Calu3 (cell line): ENCODE results near the gene ITPR1. TPM values are rescaled to one million over a fixed set of nuclear protein-coding genes. Genes with fewer than 3 reads are reported as not detected.

Source experiments
- BruUV-seq: library from RNA; stranded (reverse); fragments of 400-500 nt; replicated peaks from 2 replicates; lab custom pipeline; 2021; lab: Mats Ljungman, UMichigan
- CTCF ChIA-PET: fragments of 300-600 bp; sonication (Branson Sonifier 250); formaldehyde crosslinking; loops from one replicate; lab custom pipeline; 2022; ENCODE audit warnings: antibody characterized with exemption; lab: Charles Lee
- DNase-seq: peaks from one replicate; pipeline ENCODE4 v3.0.0; 2022
- H3K27ac Mint-ChIP-seq: one replicate; pipeline ENCODE4 v1.8.0; 2022; ENCODE audit warnings: mixed read lengths; ENCODE audit not compliant: unreplicated experiment
- H3K27me3 Mint-ChIP-seq: one replicate; pipeline ENCODE4 v1.8.0; 2022; ENCODE audit warnings: mixed read lengths; ENCODE audit not compliant: unreplicated experiment
- H3K36me3 Mint-ChIP-seq: one replicate; pipeline ENCODE4 v1.8.0; 2022; ENCODE audit warnings: mild to moderate bottlenecking, moderate library complexity, mixed read lengths; ENCODE audit not compliant: insufficient read depth, unreplicated experiment
- H3K4me1 Mint-ChIP-seq: one replicate; pipeline ENCODE4 v1.8.0; 2022; ENCODE audit warnings: mild to moderate bottlenecking, low read depth, mixed read lengths; ENCODE audit not compliant: unreplicated experiment
- H3K4me3 Mint-ChIP-seq: one replicate; pipeline ENCODE4 v1.8.0; 2022; ENCODE audit warnings: mild to moderate bottlenecking, low read depth, moderate library complexity, mixed read lengths; ENCODE audit not compliant: unreplicated experiment
- H3K9me3 Mint-ChIP-seq: one replicate; pipeline ENCODE4 v1.8.0; 2022; ENCODE audit warnings: low read depth, mixed read lengths; ENCODE audit not compliant: unreplicated experiment
- CTCF ChIP-seq: fragments of 200-600 bp; IDR thresholded peaks from one replicate; pipeline ENCODE4 v1.8.0; 2022; ENCODE audit warnings: antibody characterized with exemption; ENCODE audit not compliant: unreplicated experiment
- intact Hi-C: fragments of 100-400 bp; cut with micrococcal nuclease; formaldehyde crosslinking; loops from one replicate; pipeline ENCODE4 v1.10.0; 2022; ENCODE audit not compliant: unreplicated experiment
- total RNA-seq: library from RNA; stranded (reverse); gene quantifications from 2 replicates; pipeline ENCODE4 v1.2.3, GENCODE V29; 2022

ITPR1 gene
- total RNA-seq, 1 experiment from 2014 or later = 4.2 TPM

- H3K4me1 Mint-ChIP-seq = peaks cover 13% of the 10 kb centered on the region
- CTCF ChIA-PET = interaction anchor here (0.7 kb wide), 1 partner anchor 15 kb away, joined by 4 read pairs; no protein-coding TSS in a partner anchor
- no peak for TF ChIP-seq CTCF
- H3K27ac Mint-ChIP-seq = no peak overlapping the region
- H3K27me3 Mint-ChIP-seq = no peaks in the 10 kb centered on the region
- intact Hi-C loops = no loop called here
- no TSS peak for BruUV-seq
- H3K4me3 Mint-ChIP-seq = no peak overlapping the region
- H3K9me3 Mint-ChIP-seq = no peaks in the 10 kb centered on the region
- H3K36me3 Mint-ChIP-seq = no peaks in the 10 kb centered on the region
- no peak for DNase-seq
These were observed 15.2 kb downstream of the ITPR1 start for GRCh38 chr3:4508048-4508981.

- TF ChIP-seq CTCF = no peak
- no peaks in the 10 kb centered on the region for H3K9me3 Mint-ChIP-seq
- H3K36me3 Mint-ChIP-seq = no peaks in the 10 kb centered on the region
- H3K4me3 Mint-ChIP-seq = no peak overlapping the region
- DNase-seq = no peak
- H3K27ac Mint-ChIP-seq = no peak overlapping the region
- intact Hi-C loops = no loop called here
- CTCF ChIA-PET = no interaction called here
- H3K27me3 Mint-ChIP-seq = no peaks in the 10 kb centered on the region
- no TSS peak for BruUV-seq
- peaks cover 13% of the 10 kb centered on the region for H3K4me1 Mint-ChIP-seq
These were observed 15.9 kb downstream of the ITPR1 start for GRCh38 chr3:4509043-4509442.

- Mint-ChIP-seq H3K36me3 (no peaks in the 10 kb centered on the region), H3K27ac (no peak overlapping the region), H3K4me1 (peaks cover 3% of the 10 kb centered on the region), H3K27me3 (no peaks in the 10 kb centered on the region), H3K4me3 (no peak overlapping the region), H3K9me3 (no peaks in the 10 kb centered on the region)
- CTCF ChIA-PET = no interaction called here
- intact Hi-C loops = no loop called here
- no TSS peak for BruUV-seq
- no peak for DNase-seq
- no peak for TF ChIP-seq CTCF
These were observed 17.0 kb downstream of the ITPR1 start for GRCh38 chr3:4509983-4510755.

GRCh38 chr3:4511491-4512262, 18.5 kb downstream of the ITPR1 start:
- H3K4me3 Mint-ChIP-seq = no peak overlapping the region
- CTCF ChIA-PET = no interaction called here

More at GRCh38 chr3:4511491-4512262, 18.5 kb downstream of the ITPR1 start:
- no TSS peak for BruUV-seq
- no peaks in the 10 kb centered on the region for H3K27me3 Mint-ChIP-seq
- no peak for TF ChIP-seq CTCF
- H3K27ac Mint-ChIP-seq = no peak overlapping the region
- no peaks in the 10 kb centered on the region for H3K9me3 Mint-ChIP-seq
- no peak for DNase-seq
- no peaks in the 10 kb centered on the region for H3K4me1 Mint-ChIP-seq
- intact Hi-C loops = no loop called here
- no peaks in the 10 kb centered on the region for H3K36me3 Mint-ChIP-seq
